ENCODE results near the gene RBMS2. TPM values are rescaled to one million over a fixed set of nuclear protein-coding genes. Genes with fewer than 3 reads are reported as not detected.

Gene RBMS2
- total RNA-seq, 1 experiment from 2014 or later: 62.7 TPM

DNA sequence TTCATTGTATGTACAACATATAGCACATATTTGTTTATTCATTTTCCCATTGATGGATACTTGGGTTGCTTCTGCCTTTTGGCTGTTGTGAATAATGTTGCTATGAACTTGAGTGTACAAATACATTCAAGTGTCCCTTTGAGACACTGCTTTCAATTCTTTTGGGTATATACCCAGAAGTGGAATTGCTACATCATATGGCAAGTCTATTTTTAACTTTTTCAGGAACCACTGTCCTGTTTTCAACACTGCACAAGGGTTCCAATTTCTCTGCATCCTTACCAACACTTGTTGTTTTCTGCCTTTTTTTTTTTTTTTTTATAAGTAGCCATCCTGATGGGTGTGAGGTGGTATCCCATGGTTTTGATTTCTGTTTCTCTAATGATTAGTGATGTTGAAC is 15.9 kb downstream of the RBMS2 start:
- CTCF ChIA-PET: no interaction called here
- H3K27me3 Mint-ChIP-seq (ENCODE audit: insufficient read depth, unreplicated experiment): no peaks in the 10 kb centered on the region
- H3K27ac Mint-ChIP-seq (ENCODE audit: low read depth, unreplicated experiment): peak overlapping the region; percentile 28
- no TSS peak for BruUV-seq (replicated peaks)
- POLR2A ChIA-PET: interaction anchor here (1.3 kb wide), 1 partner anchor 16 kb away, joined by 8 read pairs; the partner anchor contains the start of gene RBMS2
- peak overlapping the region; percentile 33 for H3K4me3 Mint-ChIP-seq (ENCODE audit: unreplicated experiment)
- TF ChIP-seq, protein P1, sequence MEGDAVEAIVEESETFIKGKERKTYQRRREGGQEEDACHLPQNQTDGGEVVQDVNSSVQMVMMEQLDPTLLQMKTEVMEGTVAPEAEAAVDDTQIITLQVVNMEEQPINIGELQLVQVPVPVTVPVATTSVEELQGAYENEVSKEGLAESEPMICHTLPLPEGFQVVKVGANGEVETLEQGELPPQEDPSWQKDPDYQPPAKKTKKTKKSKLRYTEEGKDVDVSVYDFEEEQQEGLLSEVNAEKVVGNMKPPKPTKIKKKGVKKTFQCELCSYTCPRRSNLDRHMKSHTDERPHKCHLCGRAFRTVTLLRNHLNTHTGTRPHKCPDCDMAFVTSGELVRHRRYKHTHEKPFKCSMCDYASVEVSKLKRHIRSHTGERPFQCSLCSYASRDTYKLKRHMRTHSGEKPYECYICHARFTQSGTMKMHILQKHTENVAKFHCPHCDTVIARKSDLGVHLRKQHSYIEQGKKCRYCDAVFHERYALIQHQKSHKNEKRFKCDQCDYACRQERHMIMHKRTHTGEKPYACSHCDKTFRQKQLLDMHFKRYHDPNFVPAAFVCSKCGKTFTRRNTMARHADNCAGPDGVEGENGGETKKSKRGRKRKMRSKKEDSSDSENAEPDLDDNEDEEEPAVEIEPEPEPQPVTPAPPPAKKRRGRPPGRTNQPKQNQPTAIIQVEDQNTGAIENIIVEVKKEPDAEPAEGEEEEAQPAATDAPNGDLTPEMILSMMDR (IDR thresholded peaks at IDR 0.05; ENCODE audit: unreplicated experiment): no peak
- H3K4me1 Mint-ChIP-seq (ENCODE audit: insufficient read depth, unreplicated experiment): peaks cover 22% of the 10 kb centered on the region
- H3K36me3 Mint-ChIP-seq (ENCODE audit: insufficient read depth, unreplicated experiment): peaks cover 18% of the 10 kb centered on the region
- DNase-seq (ENCODE audit: unreplicated experiment): no peak
- no peaks in the 10 kb centered on the region for H3K9me3 Mint-ChIP-seq (ENCODE audit: unreplicated experiment)
- intact Hi-C loops (cut with micrococcal nuclease): no loop called here

DNA sequence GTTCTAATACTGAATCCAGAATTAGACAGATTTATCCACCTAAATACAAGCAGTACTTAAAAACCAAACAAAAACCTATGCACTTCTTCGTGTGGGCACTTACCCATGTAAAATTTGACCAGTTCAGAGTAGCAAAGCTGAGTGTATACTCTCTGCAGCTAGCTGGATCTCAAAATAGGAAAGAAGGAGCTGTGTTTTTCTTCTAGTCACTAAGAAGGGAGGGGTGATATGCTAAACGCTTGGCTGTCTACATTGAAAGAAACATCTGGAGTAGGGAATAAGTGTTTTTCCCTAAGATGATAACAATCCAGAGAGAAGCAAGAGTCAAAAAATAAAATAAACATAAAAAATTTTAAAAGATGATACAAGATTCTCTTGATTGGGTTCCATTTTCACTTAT is 20.0 kb downstream of the RBMS2 start:
- ChIA-PET CTCF (interaction anchor here (0.9 kb wide), 1 partner anchor 28 kb away, joined by 8 read pairs; no protein-coding TSS in a partner anchor), POLR2A (interaction anchor here (2.3 kb wide), 1 partner anchor 19 kb away, joined by 19 read pairs; the partner anchor contains the start of gene RBMS2)
- no peaks in the 10 kb centered on the region for H3K27me3 Mint-ChIP-seq (ENCODE audit: insufficient read depth, unreplicated experiment)
- peaks cover 11% of the 10 kb centered on the region for H3K4me1 Mint-ChIP-seq (ENCODE audit: insufficient read depth, unreplicated experiment)
- TF ChIP-seq, protein P1 (IDR thresholded peaks at IDR 0.05; ENCODE audit: unreplicated experiment): no peak
- peaks cover 11% of the 10 kb centered on the region for H3K36me3 Mint-ChIP-seq (ENCODE audit: insufficient read depth, unreplicated experiment)
- no peak for DNase-seq (ENCODE audit: unreplicated experiment)
- BruUV-seq (replicated peaks): no TSS peak
- no peaks in the 10 kb centered on the region for H3K9me3 Mint-ChIP-seq (ENCODE audit: unreplicated experiment)
- intact Hi-C loops (cut with micrococcal nuclease): no loop called here
- H3K4me3 Mint-ChIP-seq (ENCODE audit: unreplicated experiment): no peak overlapping the region
- no peak overlapping the region for H3K27ac Mint-ChIP-seq (ENCODE audit: low read depth, unreplicated experiment)

DNA sequence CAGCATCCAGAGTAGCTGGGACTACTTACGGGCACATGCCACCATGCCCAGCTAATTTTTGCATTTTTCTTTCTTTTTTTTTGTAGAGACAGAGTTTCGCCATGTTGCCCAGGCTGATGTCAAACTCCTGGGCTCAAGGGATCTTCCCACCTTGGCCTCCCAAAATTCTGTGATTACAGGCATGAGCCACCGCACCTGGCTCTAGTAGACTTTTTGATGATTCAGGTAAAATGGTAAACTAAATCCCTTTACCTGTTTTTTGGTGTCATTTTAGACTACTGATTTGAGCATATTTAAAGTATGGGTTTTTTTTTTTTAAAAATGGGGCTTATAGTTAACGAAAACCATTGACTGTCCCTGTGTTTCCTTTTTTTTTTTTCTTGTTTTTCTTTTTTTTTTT is 20.5 kb downstream of the RBMS2 start:
- Mint-ChIP-seq H3K4me1 (ENCODE audit: insufficient read depth, unreplicated experiment) (peaks cover 9% of the 10 kb centered on the region), H3K9me3 (ENCODE audit: unreplicated experiment) (no peaks in the 10 kb centered on the region), H3K36me3 (ENCODE audit: insufficient read depth, unreplicated experiment) (peaks cover 11% of the 10 kb centered on the region), H3K27me3 (ENCODE audit: insufficient read depth, unreplicated experiment) (no peaks in the 10 kb centered on the region), H3K4me3 (ENCODE audit: unreplicated experiment) (no peak overlapping the region), H3K27ac (ENCODE audit: low read depth, unreplicated experiment) (no peak overlapping the region)
- intact Hi-C loops (cut with micrococcal nuclease): no loop called here
- POLR2A ChIA-PET: interaction anchor here (1.1 kb wide), 1 partner anchor 18 kb away, joined by 3 read pairs; no protein-coding TSS in a partner anchor
- no TSS peak for BruUV-seq (replicated peaks)
- TF ChIP-seq, protein P1 (IDR thresholded peaks at IDR 0.05; ENCODE audit: unreplicated experiment): no peak
- CTCF ChIA-PET: no interaction called here
- no peak for DNase-seq (ENCODE audit: unreplicated experiment)

DNA sequence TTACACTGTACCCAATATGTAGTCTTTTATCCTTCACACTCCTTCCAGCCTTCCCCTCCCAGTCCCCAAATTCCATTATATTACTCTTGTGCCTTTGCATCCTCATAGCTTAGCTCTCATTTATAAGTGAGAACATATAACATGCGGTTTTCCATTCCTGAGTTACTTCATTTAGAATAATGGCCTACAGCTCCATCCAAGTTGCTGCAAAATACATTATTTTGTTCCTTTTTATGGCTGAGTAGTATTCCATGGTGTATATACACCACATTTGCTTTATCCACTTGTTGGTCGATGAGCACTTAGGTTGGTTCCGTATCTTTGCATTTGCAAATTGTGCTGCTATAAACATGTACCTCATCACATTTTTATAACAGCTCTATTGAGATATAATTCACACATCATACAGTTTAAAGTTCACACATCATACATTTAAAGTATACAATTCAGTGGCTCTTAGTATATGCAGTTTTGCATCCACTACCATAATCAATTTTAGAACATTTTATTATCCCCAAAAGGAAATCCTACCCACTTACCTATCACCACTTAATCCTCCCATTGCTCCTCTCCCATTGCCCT is 23.5 kb downstream of the RBMS2 start:
- intact Hi-C loops (cut with micrococcal nuclease): no loop called here
- DNase-seq (ENCODE audit: unreplicated experiment): no peak
- no peaks in the 10 kb centered on the region for H3K27me3 Mint-ChIP-seq (ENCODE audit: insufficient read depth, unreplicated experiment)
- CTCF ChIA-PET: interaction anchor here (1.2 to 1.9 kb wide), 2 partner anchors 26 to 31 kb away, joined by 3 to 7 read pairs; no protein-coding TSS in a partner anchor
- no peaks in the 10 kb centered on the region for H3K9me3 Mint-ChIP-seq (ENCODE audit: unreplicated experiment)
- no peak overlapping the region for H3K4me3 Mint-ChIP-seq (ENCODE audit: unreplicated experiment)
- H3K36me3 Mint-ChIP-seq (ENCODE audit: insufficient read depth, unreplicated experiment): peaks cover 22% of the 10 kb centered on the region
- TF ChIP-seq, protein P1 (IDR thresholded peaks at IDR 0.05; ENCODE audit: unreplicated experiment): no peak
- POLR2A ChIA-PET: interaction anchor here (0.6 to 1.3 kb wide), 2 partner anchors 12 to 17 kb away, joined by 3 to 4 read pairs; no protein-coding TSS in a partner anchor
- BruUV-seq (replicated peaks): no TSS peak
- peak overlapping the region; percentile 46 for H3K27ac Mint-ChIP-seq (ENCODE audit: low read depth, unreplicated experiment)
- H3K4me1 Mint-ChIP-seq (ENCODE audit: insufficient read depth, unreplicated experiment): no peaks in the 10 kb centered on the region

All from MCF 10A (cell line).